Right lobe of liver (tissue), 6 donors: ENCODE measurements around the gene GRIK2. TPM values are rescaled to one million over a fixed set of nuclear protein-coding genes. Genes with fewer than 3 reads are reported as not detected.

Experiments used
- ATAC-seq, 4 donors: fragments of 200-7000 bp; cut with Tn5 transposase; one replicate each; pipeline ENCODE4 v1.9.1; 2020; ENCODE audit warnings: mild to moderate bottlenecking in 4 of 4, moderate library complexity in 4 of 4
- DNase-seq, 3 donors: peaks; one replicate each; pipeline ENCODE4 v3.0.0-alpha.2; 2020
- H3K27ac ChIP-seq, 3 donors: fragments of 200-600 bp; one replicate each; pipeline ENCODE4 v1.8.0; 2022
- H3K27me3 ChIP-seq, 2 donors: fragments of 200-600 bp; one replicate each; pipeline ENCODE4 v1.8.0; 2022
- H3K36me3 ChIP-seq, 4 donors: fragments of 200-600 bp; sonication (generic) in 1 of 4; one replicate each; pipeline versions ENCODE4 v1.5.1 to v1.8.0; 2017 to 2022; ENCODE audit warnings: control low read depth in 1 of 4
- H3K4me1 ChIP-seq, 4 donors: fragments of 200-600 bp; sonication (generic) in 1 of 4; one replicate each; pipeline versions ENCODE4 v1.5.1 to v1.8.0; 2017 to 2022; ENCODE audit warnings: control low read depth in 1 of 4
- H3K4me3 ChIP-seq, 3 donors: fragments of 200-600 bp; one replicate each; pipeline ENCODE4 v1.8.0; 2022
- H3K9me3 ChIP-seq, 4 donors: fragments of 200-600 bp; sonication (generic) in 1 of 4; one replicate each; pipeline versions ENCODE4 v1.5.1 to v1.8.0; 2017 to 2022; ENCODE audit warnings: control low read depth in 1 of 4
- CTCF ChIP-seq, 4 donors: fragments of 200-600 bp in 3 of 4; fragments of 450-650 bp in 1 of 4; IDR thresholded peaks; one replicate each; pipeline versions ENCODE4 v1.5.1 to v1.8.0; 2016 to 2022; ENCODE audit warnings: antibody characterized with exemption in 4 of 4, mild to moderate bottlenecking in 2 of 4
- POLR2A ChIP-seq: fragments of 450-650 bp; IDR thresholded peaks from one replicate; pipeline ENCODE4 v1.6.1; 2017; ENCODE audit warnings: antibody characterized with exemption, mild to moderate bottlenecking
- WGBS: methylation state at CpG from one replicate; pipeline ENCODE4 v1.1.6; 2018; ENCODE audit warnings: low coverage, low lambda C conversion rate; ENCODE audit not compliant: insufficient coverage; ENCODE audit errors: missing lambda C conversion rate; 5-methylcytosine and 5-hydroxymethylcytosine counted together
- intact Hi-C, 2 donors: fragments of 100-400 bp; cut with DNase I; formaldehyde crosslinking; loops; one replicate each; pipeline versions ENCODE4 v1.11.2 to v1.14.1; 2022
- total RNA-seq, 6 experiments: library from RNA; depleted of rRNA in 2 of 6; stranded (reverse); fragments of >200 nt in 2 of 6; fragmentation: NEBNext Ultra II Directional in 3 of 6; extraction: Animal tissue kit (Norgen Biotek cat#: 25700) in 3 of 6; gene quantifications; one replicate each; pipeline versions ENCODE4 v1.1.0 to v1.2.4, GENCODE V29; 2016 to 2023
- donor health status: DM: no; HTN: yes; CAD: no.
- donor health status: DM: no; HTN: no; CAD: no.
- donor health status: DM: no; HTN: no; CAD: no.
- donor health status: DM: no; HTN: yes; CAD: no.
- donor health status: DM: no; HTN: yes; CAD: no.

Gene GRIK2
- total RNA-seq, 6 experiments from 2014 or later = 0.04 to 0.24 (median 0.09) TPM; not detected in 3

DNA sequence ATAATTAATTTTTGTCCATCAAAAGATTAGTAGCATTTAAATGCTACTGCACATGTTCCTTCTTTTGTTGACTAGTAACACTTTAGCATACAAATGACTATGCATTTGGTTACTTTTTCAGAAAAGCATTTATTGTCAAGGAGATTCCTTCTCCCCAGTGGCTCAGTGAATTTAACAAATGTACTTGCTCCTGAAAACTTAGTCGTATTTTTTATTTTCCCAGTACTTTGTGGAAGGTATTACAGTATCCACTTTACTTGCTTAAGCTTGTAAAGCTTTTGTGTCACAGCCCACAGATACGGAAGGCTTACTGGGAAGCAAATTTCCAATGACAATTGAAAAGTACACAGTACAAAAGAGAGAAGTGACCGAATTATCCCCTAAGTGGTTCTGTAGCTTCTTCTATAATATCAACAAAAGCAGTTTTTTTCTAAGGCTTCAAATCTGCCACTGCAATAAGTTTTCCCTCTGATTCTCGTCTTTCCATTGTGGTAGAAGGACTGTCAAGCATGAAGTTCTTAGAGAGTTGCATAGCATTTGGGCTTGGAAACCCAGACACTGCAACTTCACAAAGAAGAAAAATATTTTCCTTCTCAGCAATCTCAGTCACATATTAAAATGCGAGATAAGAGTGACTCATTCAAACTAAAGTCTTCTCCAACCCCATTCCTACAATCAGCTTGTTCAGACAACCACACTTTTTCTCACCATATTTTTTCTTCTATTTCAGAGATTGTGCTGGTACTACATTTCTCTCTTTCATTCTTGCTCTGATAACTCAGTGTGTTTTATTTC lies 431.2 kb downstream of the GRIK2 start:
- no peak for DNase-seq
- no peak overlapping the region for H3K27ac ChIP-seq
- no peaks in the 10 kb centered on the region for H3K9me3 ChIP-seq
- no peaks in the 10 kb centered on the region for H3K4me1 ChIP-seq
- 60% methylated on average over 5 of the region's 5 CpGs for WGBS
- no peak overlapping the region for H3K4me3 ChIP-seq
- no peak for ATAC-seq
- no peak for TF ChIP-seq POLR2A
- no peak for TF ChIP-seq CTCF (IDR thresholded peaks at IDR 0.05)
- H3K36me3 ChIP-seq = no peaks in the 10 kb centered on the region
- H3K27me3 ChIP-seq = no peaks in the 10 kb centered on the region
- intact Hi-C loops = no loop called here

- H3K27me3 ChIP-seq = no peaks in the 10 kb centered on the region
- DNase-seq = no peak
- no peaks in the 10 kb centered on the region for H3K36me3 ChIP-seq
- 65% methylated on average over 2 of the region's 2 CpGs for WGBS
- H3K9me3 ChIP-seq = no peaks in the 10 kb centered on the region
- H3K27ac ChIP-seq = no peak overlapping the region
- no peak for TF ChIP-seq CTCF (IDR thresholded peaks at IDR 0.05)
- TF ChIP-seq POLR2A = no peak
- H3K4me3 ChIP-seq = no peak overlapping the region
- ATAC-seq = no peak
- no peaks in the 10 kb centered on the region for H3K4me1 ChIP-seq
- intact Hi-C loops = no loop called here
Measured at GRCh38 chr6:101826269-101826668, 432.8 kb downstream of the GRIK2 start.

DNA sequence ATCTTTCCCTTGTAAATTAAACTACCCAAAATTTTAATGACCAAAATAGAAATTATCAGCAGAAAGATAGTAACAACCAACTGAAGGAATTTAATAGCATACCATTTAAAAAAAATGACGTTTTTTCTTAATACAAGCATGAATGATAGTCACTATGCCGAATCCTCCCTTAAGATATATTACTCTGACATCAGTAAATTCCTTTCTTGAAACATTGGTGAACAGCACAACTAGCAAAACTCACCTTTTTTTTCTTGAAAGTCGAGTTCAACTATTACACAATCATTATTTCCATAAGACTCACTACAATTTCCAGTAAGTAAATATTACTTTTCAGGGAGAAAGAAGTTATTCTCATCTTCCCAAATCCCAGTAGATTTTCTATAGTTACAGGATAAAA lies 433.2 kb downstream of the GRIK2 start:
- Histone ChIP-seq H3K27ac (no peak overlapping the region), H3K9me3 (no peaks in the 10 kb centered on the region), H3K27me3 (no peaks in the 10 kb centered on the region), H3K36me3 (no peaks in the 10 kb centered on the region), H3K4me3 (no peak overlapping the region), H3K4me1 (no peaks in the 10 kb centered on the region)
- intact Hi-C loops = no loop called here
- 30% methylated on average over 3 of the region's 3 CpGs for WGBS
- TF ChIP-seq CTCF (IDR thresholded peaks at IDR 0.05) (no peak), POLR2A (no peak)
- no peak for ATAC-seq
- no peak for DNase-seq

DNA sequence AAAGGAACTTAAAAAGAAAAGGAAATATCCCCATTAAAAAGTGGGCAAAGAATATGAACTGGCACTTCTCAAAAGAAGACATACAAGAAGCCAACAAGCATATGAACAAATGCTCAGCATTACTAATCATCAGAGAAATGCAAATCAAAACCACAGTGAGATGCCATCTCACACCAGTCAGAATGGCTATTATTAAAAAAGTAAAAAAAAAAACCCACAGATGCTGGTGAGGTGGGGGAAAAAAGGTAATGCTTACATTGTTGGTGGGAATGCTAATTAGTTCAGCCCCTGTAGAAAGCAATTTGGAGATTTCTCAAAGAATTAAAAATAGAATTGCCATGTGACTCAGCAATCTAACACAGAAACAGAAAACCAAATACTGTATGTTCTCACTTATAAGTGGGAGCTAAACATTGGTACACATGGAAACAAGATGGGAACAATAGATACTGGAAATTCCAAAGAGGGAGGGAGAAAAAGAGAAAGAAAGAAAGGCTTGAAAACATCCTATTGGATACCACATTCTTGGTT lies 437.1 kb downstream of the GRIK2 start:
- no peak overlapping the region for H3K27ac ChIP-seq
- no peaks in the 10 kb centered on the region for H3K36me3 ChIP-seq
- TF ChIP-seq CTCF (IDR thresholded peaks at IDR 0.05) (no peak), POLR2A (no peak)
- H3K4me1 ChIP-seq = no peaks in the 10 kb centered on the region
- no peak overlapping the region for H3K4me3 ChIP-seq
- DNase-seq (no peak), ATAC-seq (no peak)
- no peaks in the 10 kb centered on the region for H3K9me3 ChIP-seq
- intact Hi-C loops = no loop called here
- H3K27me3 ChIP-seq = no peaks in the 10 kb centered on the region
